SIG-M5 treated with dmso at 0.1 percent for 504 hours (cell line): ENCODE results near the gene NEURL1.
"Not testable (repeated sequence)": the region's sequence is repeated elsewhere in the genome, so short reads cannot be mapped to it uniquely, and the experiment has no call there.

Experiments
- DNase-seq: peaks from one replicate; lab custom pipeline; 2025; ENCODE audit not compliant: unreplicated experiment; lab: John Stamatoyannopoulos, UW

Gene NEURL1

GRCh38 chr10:103620891-103621782, 127.6 kb downstream of the NEURL1 start:
- DNase-seq: no peak

- DNase-seq: no peak
These were observed 128.2 kb downstream of the NEURL1 start for GRCh38 chr10:103621783-103622125.

GRCh38 chr10:103622286-103622685, 128.8 kb downstream of the NEURL1 start:
- DNase-seq: no peak

- no peak for DNase-seq
These were observed 129.6 kb downstream of the NEURL1 start for GRCh38 chr10:103622935-103623574.

GRCh38 chr10:103626178-103626577, 132.7 kb downstream of the NEURL1 start:
- no peak for DNase-seq

GRCh38 chr10:103627111-103627892, 133.8 kb downstream of the NEURL1 start:
- no peak for DNase-seq

GRCh38 chr10:103627893-103628292, 134.4 kb downstream of the NEURL1 start:
- DNase-seq: no peak

GRCh38 chr10:103629581-103629980, 136.1 kb downstream of the NEURL1 start:
- no peak for DNase-seq

GRCh38 chr10:103630156-103630555, 136.7 kb downstream of the NEURL1 start:
- DNase-seq: no peak

GRCh38 chr10:103632247-103632642, 138.7 kb downstream of the NEURL1 start:
- DNase-seq: no peak

- DNase-seq: not testable (repeated sequence)
These were observed 139.4 kb downstream of the NEURL1 start for GRCh38 chr10:103632871-103633270.

GRCh38 chr10:103633846-103634245, 140.3 kb downstream of the NEURL1 start:
- no peak for DNase-seq

GRCh38 chr10:103635580-103635979, 142.1 kb downstream of the NEURL1 start:
- no peak for DNase-seq

- DNase-seq: no peak
These were observed 143.0 kb downstream of the NEURL1 start for GRCh38 chr10:103636492-103636891.

GRCh38 chr10:103637011-103637410, 143.5 kb downstream of the NEURL1 start:
- DNase-seq: no peak

- no peak for DNase-seq
These were observed 144.5 kb downstream of the NEURL1 start for GRCh38 chr10:103637927-103638557.

- DNase-seq: no peak
These were observed 145.4 kb downstream of the NEURL1 start for GRCh38 chr10:103638948-103639347.

- no peak for DNase-seq
These were observed 147.1 kb downstream of the NEURL1 start for GRCh38 chr10:103640436-103641181.

GRCh38 chr10:103641326-103641725, 147.8 kb downstream of the NEURL1 start:
- no peak for DNase-seq
